ENCODE results near the gene TLE1.

The TLE1 gene

DNA sequence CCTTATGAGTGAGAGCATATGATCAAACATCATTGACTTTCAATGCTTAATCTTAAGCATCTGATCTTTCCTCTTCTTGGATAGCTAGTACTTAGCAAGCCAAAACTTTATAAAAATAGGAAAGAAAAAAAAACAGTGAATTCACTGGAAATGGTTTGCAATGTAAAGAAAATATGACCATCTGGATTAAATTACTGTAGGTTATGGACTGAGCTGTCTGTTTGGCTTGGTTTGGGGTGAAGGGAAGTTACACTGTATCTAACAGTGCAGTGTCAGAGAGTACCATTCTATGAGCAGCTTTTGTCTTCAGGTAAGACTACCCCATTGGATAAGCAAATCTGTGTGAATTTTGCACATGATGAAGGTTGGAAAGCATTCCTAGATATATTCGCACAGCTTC is 151.4 kb downstream of the TLE1 start:
- H3K9me3 ChIP-seq (ENCODE audit: insufficient read depth, low read depth, low read length): no peaks in the 10 kb centered on the region
- no peaks in the 10 kb centered on the region for H3K4me1 ChIP-seq (ENCODE audit: insufficient read depth, low read length, poor library complexity, severe bottlenecking)
- no peak overlapping the region for H3K4me3 ChIP-seq (ENCODE audit: low read length, poor library complexity, severe bottlenecking)
- no peak overlapping the region for H2AFZ ChIP-seq (ENCODE audit: low read length)
- H4K20me1 ChIP-seq (ENCODE audit: insufficient read depth, low read length, poor library complexity, severe bottlenecking): no peaks in the 10 kb centered on the region
- no peaks in the 10 kb centered on the region for H3K79me2 ChIP-seq (ENCODE audit: insufficient read depth, low read length)
- no peaks in the 10 kb centered on the region for H3K9me2 ChIP-seq (replicated peaks; ENCODE audit: low read depth, low read length)
- H3K27me3 ChIP-seq (ENCODE audit: insufficient read depth, low read length, poor library complexity, severe bottlenecking): no peaks in the 10 kb centered on the region
- TF ChIP-seq, protein P1, sequence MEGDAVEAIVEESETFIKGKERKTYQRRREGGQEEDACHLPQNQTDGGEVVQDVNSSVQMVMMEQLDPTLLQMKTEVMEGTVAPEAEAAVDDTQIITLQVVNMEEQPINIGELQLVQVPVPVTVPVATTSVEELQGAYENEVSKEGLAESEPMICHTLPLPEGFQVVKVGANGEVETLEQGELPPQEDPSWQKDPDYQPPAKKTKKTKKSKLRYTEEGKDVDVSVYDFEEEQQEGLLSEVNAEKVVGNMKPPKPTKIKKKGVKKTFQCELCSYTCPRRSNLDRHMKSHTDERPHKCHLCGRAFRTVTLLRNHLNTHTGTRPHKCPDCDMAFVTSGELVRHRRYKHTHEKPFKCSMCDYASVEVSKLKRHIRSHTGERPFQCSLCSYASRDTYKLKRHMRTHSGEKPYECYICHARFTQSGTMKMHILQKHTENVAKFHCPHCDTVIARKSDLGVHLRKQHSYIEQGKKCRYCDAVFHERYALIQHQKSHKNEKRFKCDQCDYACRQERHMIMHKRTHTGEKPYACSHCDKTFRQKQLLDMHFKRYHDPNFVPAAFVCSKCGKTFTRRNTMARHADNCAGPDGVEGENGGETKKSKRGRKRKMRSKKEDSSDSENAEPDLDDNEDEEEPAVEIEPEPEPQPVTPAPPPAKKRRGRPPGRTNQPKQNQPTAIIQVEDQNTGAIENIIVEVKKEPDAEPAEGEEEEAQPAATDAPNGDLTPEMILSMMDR (conservative IDR thresholded peaks at IDR 0.05; ENCODE audit: low read length): no peak
- TF ChIP-seq EZH2phosphoT487 (IDR thresholded peaks at IDR 0.05; ENCODE audit: borderline replicate concordance): no peak
- no peak overlapping the region for H3K9ac ChIP-seq (ENCODE audit: low read depth, low read length, poor library complexity, severe bottlenecking)
- no peaks in the 10 kb centered on the region for H3K36me3 ChIP-seq (ENCODE audit: insufficient read depth, low read length)
- no peak overlapping the region for H3K4me2 ChIP-seq (ENCODE audit: low read depth, low read length, poor library complexity, severe bottlenecking)
- no peaks in the 10 kb centered on the region for H3F3A ChIP-seq (ENCODE audit: low read depth)

DNA sequence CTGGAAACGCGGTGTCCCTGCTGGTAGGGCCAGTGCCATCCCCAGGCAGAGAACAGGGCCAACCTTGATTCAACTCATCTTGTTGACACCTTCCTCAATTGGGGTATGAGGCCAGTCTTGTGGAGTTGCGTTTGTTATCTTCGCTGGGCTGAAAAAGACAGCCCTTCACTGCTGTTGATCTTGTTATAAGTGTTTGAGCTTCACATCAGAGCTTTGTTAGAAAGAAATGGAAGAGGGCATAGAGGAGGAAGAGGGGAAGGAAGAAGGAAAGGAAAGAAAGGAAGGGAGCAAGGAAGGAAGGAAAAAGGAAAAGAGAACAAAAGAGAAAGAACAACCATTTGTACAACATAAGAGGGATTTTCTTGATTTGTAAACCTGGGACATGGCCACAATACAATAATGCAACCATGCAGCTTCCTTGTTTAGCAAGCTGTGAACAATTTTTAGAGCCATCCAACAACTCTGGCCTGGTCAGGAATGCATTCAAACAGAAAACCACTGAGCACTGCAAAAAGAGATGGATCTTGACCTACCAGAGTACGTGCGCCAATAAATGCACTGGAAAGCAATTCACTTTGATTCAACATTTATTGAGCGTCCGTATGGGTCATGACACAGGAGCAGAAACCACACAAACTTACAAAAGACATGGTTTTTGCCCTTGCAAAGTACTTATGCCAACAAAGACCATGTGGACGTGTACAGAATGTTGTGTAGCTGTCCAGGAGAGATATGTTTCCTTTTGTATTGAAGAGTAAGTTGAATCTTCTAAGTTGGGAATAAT is 152.9 kb downstream of the TLE1 start:
- no peak overlapping the region for H3K4me3 ChIP-seq (ENCODE audit: low read length, poor library complexity, severe bottlenecking)

GRCh38 chr9:81535542-81536241 is 153.7 kb downstream of the TLE1 start:
- no peaks in the 10 kb centered on the region for H3K36me3 ChIP-seq (ENCODE audit: insufficient read depth, low read length)
- H3F3A ChIP-seq (ENCODE audit: low read depth): no peaks in the 10 kb centered on the region
- H3K9me3 ChIP-seq (ENCODE audit: insufficient read depth, low read depth, low read length): no peaks in the 10 kb centered on the region
- H3K27me3 ChIP-seq (ENCODE audit: insufficient read depth, low read length, poor library complexity, severe bottlenecking): no peaks in the 10 kb centered on the region
- H3K79me2 ChIP-seq (ENCODE audit: insufficient read depth, low read length): no peaks in the 10 kb centered on the region
- no peaks in the 10 kb centered on the region for H4K20me1 ChIP-seq (ENCODE audit: insufficient read depth, low read length, poor library complexity, severe bottlenecking)
- H3K4me2 ChIP-seq (ENCODE audit: low read depth, low read length, poor library complexity, severe bottlenecking): no peak overlapping the region
- no peaks in the 10 kb centered on the region for H3K4me1 ChIP-seq (ENCODE audit: insufficient read depth, low read length, poor library complexity, severe bottlenecking)
- TF ChIP-seq, protein P1 (conservative IDR thresholded peaks at IDR 0.05; ENCODE audit: low read length): no peak
- no peak for TF ChIP-seq EZH2phosphoT487 (IDR thresholded peaks at IDR 0.05; ENCODE audit: borderline replicate concordance)
- no peak overlapping the region for H3K9ac ChIP-seq (ENCODE audit: low read depth, low read length, poor library complexity, severe bottlenecking)
- H3K9me2 ChIP-seq (replicated peaks; ENCODE audit: low read depth, low read length): no peaks in the 10 kb centered on the region
- H2AFZ ChIP-seq (ENCODE audit: low read length): no peak overlapping the region
- no peak overlapping the region for H3K4me3 ChIP-seq (ENCODE audit: low read length, poor library complexity, severe bottlenecking)

More for the DNA sequence above, 152.9 kb downstream of the TLE1 start:
- Histone ChIP-seq H3K4me2 (ENCODE audit: low read depth, low read length, poor library complexity, severe bottlenecking) (no peak overlapping the region), H3K79me2 (ENCODE audit: insufficient read depth, low read length) (no peaks in the 10 kb centered on the region), H4K20me1 (ENCODE audit: insufficient read depth, low read length, poor library complexity, severe bottlenecking) (no peaks in the 10 kb centered on the region), H3F3A (ENCODE audit: low read depth) (no peaks in the 10 kb centered on the region), H2AFZ (ENCODE audit: low read length) (no peak overlapping the region), H3K4me1 (ENCODE audit: insufficient read depth, low read length, poor library complexity, severe bottlenecking) (no peaks in the 10 kb centered on the region), H3K36me3 (ENCODE audit: insufficient read depth, low read length) (no peaks in the 10 kb centered on the region), H3K9me3 (ENCODE audit: insufficient read depth, low read depth, low read length) (no peaks in the 10 kb centered on the region), H3K9me2 (replicated peaks; ENCODE audit: low read depth, low read length) (no peaks in the 10 kb centered on the region), H3K9ac (ENCODE audit: low read depth, low read length, poor library complexity, severe bottlenecking) (no peak overlapping the region), H3K27me3 (ENCODE audit: insufficient read depth, low read length, poor library complexity, severe bottlenecking) (no peaks in the 10 kb centered on the region)
- TF ChIP-seq EZH2phosphoT487 (IDR thresholded peaks at IDR 0.05; ENCODE audit: borderline replicate concordance): no peak
- TF ChIP-seq, protein P1 (conservative IDR thresholded peaks at IDR 0.05; ENCODE audit: low read length): no peak

Data from Loucy (cell line).